ENCODE measurements around the gene SRSF5.
A peak's percentile ranks its signal among the peaks of the same experiment; 100 is the strongest.

The SRSF5 gene

DNA sequence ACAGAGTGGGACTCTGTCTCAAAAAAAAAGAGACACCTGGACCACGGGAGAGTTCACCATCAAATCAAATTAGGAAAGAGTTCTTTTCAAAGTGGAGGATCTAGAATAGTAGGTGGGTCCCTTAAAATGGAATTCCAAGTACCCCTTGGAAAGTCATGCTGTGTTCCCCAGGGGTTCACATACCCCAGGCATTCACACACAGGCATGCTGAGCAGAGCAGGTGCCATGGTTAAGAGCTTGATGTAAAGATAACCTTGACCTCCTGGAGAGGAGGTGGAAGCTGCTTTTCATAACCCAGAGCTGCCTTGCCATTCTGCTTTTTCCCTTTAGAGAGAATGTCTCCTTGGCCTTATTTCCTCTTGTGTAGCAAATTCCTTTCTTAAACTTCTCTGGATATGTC, 14.2 kb upstream of the SRSF5 start:
- H3K36me3 ChIP-seq (ENCODE audit: control insufficient read depth, insufficient read depth, low read length) = no peaks in the 10 kb centered on the region
- H3K4me3 ChIP-seq (ENCODE audit: low read depth, low read length) = no peak overlapping the region
- no peaks in the 10 kb centered on the region for H3K27me3 ChIP-seq (ENCODE audit: control insufficient read depth, insufficient read depth, low read length)
- no peak overlapping the region for H3K9ac ChIP-seq (ENCODE audit: low read length)
- H3K27ac ChIP-seq (ENCODE audit: low read depth, low read length) = no peak overlapping the region
- peaks cover 5% of the 10 kb centered on the region for H3K4me1 ChIP-seq (ENCODE audit: control insufficient read depth, insufficient read depth, low read length)
- H3K9me3 ChIP-seq (ENCODE audit: control insufficient read depth, insufficient read depth, low read depth, low read length) = no peaks in the 10 kb centered on the region

DNA sequence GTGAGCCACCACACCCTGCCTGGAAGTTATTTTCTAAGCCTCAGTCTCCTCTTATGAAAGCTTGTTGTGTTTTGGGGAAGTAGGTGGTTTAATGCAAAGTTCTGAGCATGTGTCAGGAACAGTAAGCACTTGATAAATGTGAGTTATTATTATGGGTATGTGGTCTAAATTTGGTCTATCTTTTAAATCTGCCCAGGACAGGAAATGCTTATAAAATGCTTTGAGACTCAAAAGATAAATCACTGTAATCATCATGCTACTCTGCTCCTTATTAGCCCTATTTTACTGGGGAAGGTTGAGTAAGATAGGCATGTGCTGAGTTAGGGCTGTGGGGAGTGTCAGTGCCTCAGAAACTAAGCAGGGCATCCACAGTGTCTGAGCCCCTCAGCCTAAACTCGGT, 13.1 kb upstream of the SRSF5 start:
- no peak overlapping the region for H3K27ac ChIP-seq (ENCODE audit: low read depth, low read length)
- no peak overlapping the region for H3K4me3 ChIP-seq (ENCODE audit: low read depth, low read length)
- H3K27me3 ChIP-seq (ENCODE audit: control insufficient read depth, insufficient read depth, low read length) = no peaks in the 10 kb centered on the region
- no peak overlapping the region for H3K9ac ChIP-seq (ENCODE audit: low read length)
- H3K36me3 ChIP-seq (ENCODE audit: control insufficient read depth, insufficient read depth, low read length) = no peaks in the 10 kb centered on the region
- H3K4me1 ChIP-seq (ENCODE audit: control insufficient read depth, insufficient read depth, low read length) = peaks cover 5% of the 10 kb centered on the region
- H3K9me3 ChIP-seq (ENCODE audit: control insufficient read depth, insufficient read depth, low read depth, low read length) = no peaks in the 10 kb centered on the region

DNA sequence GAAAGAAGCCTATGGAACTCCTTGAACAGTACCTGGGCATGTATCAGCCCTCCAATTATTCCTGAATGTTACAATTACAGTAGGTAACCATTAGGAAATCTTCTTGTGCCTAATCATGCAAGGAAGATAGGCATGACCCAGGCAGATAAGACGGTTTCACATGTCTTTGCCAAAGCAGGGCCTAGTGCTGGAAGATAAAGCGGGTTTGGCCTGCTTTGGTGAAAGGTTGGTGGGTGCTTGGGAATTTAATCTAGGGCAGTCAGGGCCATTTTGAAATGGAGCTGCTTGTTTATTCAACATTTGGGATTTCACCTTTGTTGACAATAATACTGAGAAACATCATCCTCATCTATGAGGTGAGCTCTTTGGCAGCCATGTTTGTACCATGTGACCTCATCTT, 12.5 kb upstream of the SRSF5 start:
- Histone ChIP-seq H3K27ac (ENCODE audit: low read depth, low read length) (no peak overlapping the region), H3K36me3 (ENCODE audit: control insufficient read depth, insufficient read depth, low read length) (no peaks in the 10 kb centered on the region), H3K4me1 (ENCODE audit: control insufficient read depth, insufficient read depth, low read length) (peaks cover 5% of the 10 kb centered on the region), H3K27me3 (ENCODE audit: control insufficient read depth, insufficient read depth, low read length) (no peaks in the 10 kb centered on the region), H3K9ac (ENCODE audit: low read length) (no peak overlapping the region), H3K4me3 (ENCODE audit: low read depth, low read length) (no peak overlapping the region), H3K9me3 (ENCODE audit: control insufficient read depth, insufficient read depth, low read depth, low read length) (no peaks in the 10 kb centered on the region)

DNA sequence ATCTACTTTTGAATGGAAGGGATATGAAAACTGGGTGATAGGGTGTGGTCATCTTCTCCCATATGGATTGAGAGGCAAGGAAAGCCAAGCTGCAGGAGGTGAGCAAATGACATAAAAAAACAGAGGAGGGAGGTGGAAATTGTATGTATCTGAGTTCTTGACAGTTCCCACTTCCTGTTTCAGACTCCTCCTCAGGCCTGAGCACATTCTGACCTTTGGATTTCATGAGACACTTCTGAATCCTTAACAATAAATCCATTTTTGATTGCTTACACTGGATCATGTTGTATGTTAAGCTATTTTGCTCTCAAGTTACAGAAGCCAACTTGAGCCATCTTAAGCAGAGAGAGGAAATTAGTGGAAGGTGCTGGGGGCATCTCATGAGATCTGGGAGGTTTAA, 11.6 kb upstream of the SRSF5 start:
- Histone ChIP-seq H3K27ac (ENCODE audit: low read depth, low read length) (no peak overlapping the region), H3K4me3 (ENCODE audit: low read depth, low read length) (no peak overlapping the region), H3K4me1 (ENCODE audit: control insufficient read depth, insufficient read depth, low read length) (peaks cover 5% of the 10 kb centered on the region), H3K9ac (ENCODE audit: low read length) (no peak overlapping the region), H3K36me3 (ENCODE audit: control insufficient read depth, insufficient read depth, low read length) (no peaks in the 10 kb centered on the region), H3K9me3 (ENCODE audit: control insufficient read depth, insufficient read depth, low read depth, low read length) (no peaks in the 10 kb centered on the region), H3K27me3 (ENCODE audit: control insufficient read depth, insufficient read depth, low read length) (no peaks in the 10 kb centered on the region)

DNA sequence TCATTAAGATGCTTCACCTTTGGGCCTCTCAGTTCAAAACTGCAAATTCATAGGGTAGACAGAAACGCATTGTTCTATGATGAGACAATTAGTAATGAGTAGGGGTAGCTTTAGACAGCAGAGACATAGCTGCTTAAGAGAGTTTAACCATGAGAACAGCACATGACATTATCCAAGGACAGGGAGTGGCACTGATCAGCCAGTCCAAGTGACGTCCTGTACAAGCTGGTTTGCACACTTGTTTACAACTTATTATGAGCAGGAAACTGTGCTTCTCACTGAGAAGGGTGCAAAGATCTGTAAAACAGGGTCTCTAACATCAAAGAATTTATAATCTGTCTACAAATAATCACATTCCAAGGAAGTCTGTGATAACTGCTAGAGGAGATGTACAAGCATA, 11.2 kb upstream of the SRSF5 start:
- no peak overlapping the region for H3K27ac ChIP-seq (ENCODE audit: low read depth, low read length)
- no peak overlapping the region for H3K4me3 ChIP-seq (ENCODE audit: low read depth, low read length)
- H3K9me3 ChIP-seq (ENCODE audit: control insufficient read depth, insufficient read depth, low read depth, low read length) = no peaks in the 10 kb centered on the region
- H3K36me3 ChIP-seq (ENCODE audit: control insufficient read depth, insufficient read depth, low read length) = no peaks in the 10 kb centered on the region
- no peak overlapping the region for H3K9ac ChIP-seq (ENCODE audit: low read length)
- H3K27me3 ChIP-seq (ENCODE audit: control insufficient read depth, insufficient read depth, low read length) = no peaks in the 10 kb centered on the region
- peaks cover 5% of the 10 kb centered on the region for H3K4me1 ChIP-seq (ENCODE audit: control insufficient read depth, insufficient read depth, low read length)

GRCh38 chr14:69756298-69756697, 10.6 kb upstream of the SRSF5 start:
- Histone ChIP-seq H3K4me3 (ENCODE audit: low read depth, low read length) (no peak overlapping the region), H3K27me3 (ENCODE audit: control insufficient read depth, insufficient read depth, low read length) (no peaks in the 10 kb centered on the region), H3K9me3 (ENCODE audit: control insufficient read depth, insufficient read depth, low read depth, low read length) (no peaks in the 10 kb centered on the region), H3K4me1 (ENCODE audit: control insufficient read depth, insufficient read depth, low read length) (peaks cover 5% of the 10 kb centered on the region), H3K36me3 (ENCODE audit: control insufficient read depth, insufficient read depth, low read length) (no peaks in the 10 kb centered on the region), H3K9ac (ENCODE audit: low read length) (no peak overlapping the region), H3K27ac (ENCODE audit: low read depth, low read length) (no peak overlapping the region)

DNA sequence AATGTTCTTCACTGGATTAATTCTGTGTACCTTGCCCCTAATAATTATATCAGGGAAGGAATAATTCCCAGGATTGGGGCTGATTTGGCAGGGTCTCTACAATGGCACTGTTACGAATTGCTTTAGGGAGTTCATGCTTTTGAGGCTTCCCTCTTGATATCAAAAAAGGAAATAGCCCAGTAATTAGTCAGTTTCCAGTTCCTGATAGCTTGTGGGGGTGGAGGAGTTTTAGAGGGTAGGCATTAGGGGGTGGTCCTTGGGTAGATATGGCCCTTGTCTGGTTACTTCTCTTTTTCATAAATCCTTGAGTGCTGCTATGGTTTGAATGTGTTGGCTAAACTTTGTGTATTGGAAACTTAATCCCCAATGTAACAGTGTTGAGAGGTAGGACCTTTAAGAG, 6.1 kb upstream of the SRSF5 start:
- Histone ChIP-seq H3K27ac (ENCODE audit: low read depth, low read length) (no peak overlapping the region), H3K27me3 (ENCODE audit: control insufficient read depth, insufficient read depth, low read length) (no peaks in the 10 kb centered on the region), H3K9me3 (ENCODE audit: control insufficient read depth, insufficient read depth, low read depth, low read length) (no peaks in the 10 kb centered on the region), H3K9ac (ENCODE audit: low read length) (no peak overlapping the region), H3K4me3 (ENCODE audit: low read depth, low read length) (no peak overlapping the region), H3K36me3 (ENCODE audit: control insufficient read depth, insufficient read depth, low read length) (no peaks in the 10 kb centered on the region), H3K4me1 (ENCODE audit: control insufficient read depth, insufficient read depth, low read length) (no peaks in the 10 kb centered on the region)

- Histone ChIP-seq H3K4me3 (ENCODE audit: low read depth, low read length) (no peak overlapping the region), H3K4me1 (ENCODE audit: control insufficient read depth, insufficient read depth, low read length) (peaks cover 11% of the 10 kb centered on the region), H3K9ac (ENCODE audit: low read length) (no peak overlapping the region), H3K9me3 (ENCODE audit: control insufficient read depth, insufficient read depth, low read depth, low read length) (no peaks in the 10 kb centered on the region), H3K27me3 (ENCODE audit: control insufficient read depth, insufficient read depth, low read length) (no peaks in the 10 kb centered on the region), H3K36me3 (ENCODE audit: control insufficient read depth, insufficient read depth, low read length) (peaks cover 15% of the 10 kb centered on the region), H3K27ac (ENCODE audit: low read depth, low read length) (no peak overlapping the region)
Observed at GRCh38 chr14:69763761-69764510, 3.0 kb upstream of the SRSF5 start.

DNA sequence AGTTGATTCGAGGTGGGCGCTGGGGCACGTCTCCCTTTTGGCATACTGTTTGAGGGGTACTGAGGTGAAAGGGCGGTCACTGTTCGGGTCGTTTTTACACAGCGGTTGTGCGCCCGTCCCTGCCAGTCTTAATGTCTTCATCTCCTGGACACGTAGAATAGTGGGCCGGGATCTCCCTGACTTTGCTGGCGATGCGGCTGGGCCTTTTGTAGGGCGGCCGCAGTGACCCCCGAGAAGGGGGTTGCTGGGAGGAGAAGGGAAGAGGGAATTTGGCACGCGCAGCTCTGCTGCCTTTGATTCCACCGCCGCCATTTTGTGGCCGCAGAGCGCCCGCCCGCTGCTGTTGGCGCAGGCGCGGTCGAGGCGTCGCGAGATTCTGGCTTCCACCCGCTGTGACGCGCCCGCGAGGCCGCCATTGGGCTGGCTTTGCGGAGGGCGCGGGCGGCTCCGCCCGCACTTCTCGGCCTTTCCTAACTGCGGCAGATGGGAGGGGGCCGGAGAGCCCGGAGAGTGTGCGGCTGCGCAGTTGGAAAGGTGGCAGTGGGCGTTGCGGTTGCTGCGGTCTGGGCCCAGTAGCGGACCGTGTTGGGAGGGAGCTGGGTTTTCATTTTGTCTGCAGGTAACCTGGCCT, 542 bp downstream of the SRSF5 start:
- H3K9me3 ChIP-seq (ENCODE audit: control insufficient read depth, insufficient read depth, low read depth, low read length) = no peaks in the 10 kb centered on the region
- H3K4me1 ChIP-seq (ENCODE audit: control insufficient read depth, insufficient read depth, low read length) = peaks cover 12% of the 10 kb centered on the region
- peak overlapping the region; percentile 99 for H3K27ac ChIP-seq (ENCODE audit: low read depth, low read length)
- H3K4me3 ChIP-seq (ENCODE audit: low read depth, low read length) = peak overlapping the region; percentile 94
- no peaks in the 10 kb centered on the region for H3K27me3 ChIP-seq (ENCODE audit: control insufficient read depth, insufficient read depth, low read length)
- H3K9ac ChIP-seq (ENCODE audit: low read length) = peak overlapping the region; percentile 99
- H3K36me3 ChIP-seq (ENCODE audit: control insufficient read depth, insufficient read depth, low read length) = peaks cover 50% of the 10 kb centered on the region

DNA sequence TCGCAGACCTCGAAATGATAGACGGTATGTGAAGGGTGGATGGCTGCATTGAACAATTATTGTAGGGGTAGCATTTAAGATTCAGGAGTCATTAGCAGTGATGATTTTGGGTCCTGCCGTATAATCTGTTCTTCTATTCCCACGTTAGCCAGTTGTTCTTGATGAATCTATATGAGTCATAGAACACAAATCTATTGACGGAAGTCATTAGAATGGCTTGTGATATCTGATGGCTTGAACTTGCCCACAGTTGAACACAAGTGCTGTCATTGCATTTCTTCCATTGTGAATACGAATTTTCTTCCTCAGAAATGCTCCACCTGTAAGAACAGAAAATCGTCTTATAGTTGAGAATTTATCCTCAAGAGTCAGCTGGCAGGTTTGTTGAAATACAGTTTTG, 1.9 kb downstream of the SRSF5 start:
- Histone ChIP-seq H3K9ac (ENCODE audit: low read length) (no peak overlapping the region), H3K4me3 (ENCODE audit: low read depth, low read length) (peak overlapping the region; percentile 94; the same call in 1 of the 2 replicates), H3K4me1 (ENCODE audit: control insufficient read depth, insufficient read depth, low read length) (peaks cover 12% of the 10 kb centered on the region), H3K9me3 (ENCODE audit: control insufficient read depth, insufficient read depth, low read depth, low read length) (no peaks in the 10 kb centered on the region), H3K27ac (ENCODE audit: low read depth, low read length) (no peak overlapping the region), H3K36me3 (ENCODE audit: control insufficient read depth, insufficient read depth, low read length) (peaks cover 64% of the 10 kb centered on the region), H3K27me3 (ENCODE audit: control insufficient read depth, insufficient read depth, low read length) (no peaks in the 10 kb centered on the region)

DNA sequence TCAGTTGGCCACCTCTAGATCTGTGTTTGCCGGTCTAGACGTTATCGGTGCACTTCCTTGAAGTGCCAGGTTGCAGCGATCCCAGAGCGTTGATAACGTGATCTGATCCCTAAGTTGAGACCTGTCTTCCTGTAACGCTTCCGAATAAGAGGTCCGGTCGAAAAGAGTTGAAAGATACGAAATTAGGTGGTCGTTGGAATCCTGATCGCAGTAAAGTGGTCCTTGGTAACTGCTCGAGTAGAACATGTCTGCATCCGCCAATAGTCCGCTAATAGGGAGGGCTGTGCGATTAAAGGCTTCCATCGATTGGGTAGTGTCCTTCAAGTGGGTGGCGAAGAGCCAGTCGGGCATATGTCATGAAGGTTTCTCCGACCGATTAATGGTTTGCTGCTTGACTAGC, 2.7 kb downstream of the SRSF5 start:
- Histone ChIP-seq H3K27ac (ENCODE audit: low read depth, low read length) (no peak overlapping the region), H3K36me3 (ENCODE audit: control insufficient read depth, insufficient read depth, low read length) (peaks cover 72% of the 10 kb centered on the region), H3K4me3 (ENCODE audit: low read depth, low read length) (no peak overlapping the region), H3K9me3 (ENCODE audit: control insufficient read depth, insufficient read depth, low read depth, low read length) (no peaks in the 10 kb centered on the region), H3K4me1 (ENCODE audit: control insufficient read depth, insufficient read depth, low read length) (peaks cover 12% of the 10 kb centered on the region), H3K9ac (ENCODE audit: low read length) (no peak overlapping the region), H3K27me3 (ENCODE audit: control insufficient read depth, insufficient read depth, low read length) (no peaks in the 10 kb centered on the region)

Measured in HUES6 (cell line).